Ovary (tissue), 9 donors: ENCODE results near the gene LRFN2. TPM values are rescaled to one million over a fixed set of nuclear protein-coding genes. Genes with fewer than 3 reads are reported as not detected.

ENCODE experiments used
- DNase-seq, 5 donors: peaks; one replicate each; pipeline ENCODE4 v3.0.0-alpha.2; 2019 to 2020
- H3K27ac ChIP-seq, 2 donors: fragments of 200-600 bp; one replicate each; pipeline versions ENCODE4 v1.5.1 to v1.8.0; 2019 to 2022
- H3K27me3 ChIP-seq: fragments of 200-600 bp; one replicate; pipeline ENCODE4 v1.8.0; 2022
- H3K36me3 ChIP-seq: fragments of 200-600 bp; sonication (generic); one replicate; pipeline ENCODE4 v1.5.1; 2019
- H3K4me1 ChIP-seq: one replicate; pipeline ENCODE4 v1.8.1; 2013; ENCODE audit warnings: mild to moderate bottlenecking, moderate library complexity; ENCODE audit not compliant: insufficient read depth
- H3K4me3 ChIP-seq: fragments of 200-600 bp; sonication (generic); one replicate; pipeline ENCODE4 v1.5.1; 2017
- H3K9me3 ChIP-seq, 2 donors: fragments of 200-600 bp in 1 of 2; sonication (generic) in 1 of 2; one replicate each; pipeline versions ENCODE4 v1.5.1 to v1.8.1; 2013 to 2019; ENCODE audit warnings: mild to moderate bottlenecking in 1 of 2, moderate library complexity in 1 of 2
- EP300 ChIP-seq: sonication (generic); formaldehyde crosslinking; IDR thresholded peaks from one replicate; pipeline ENCODE4 v1.6.1; 2017; ENCODE audit warnings: antibody characterized with exemption
- POLR2A ChIP-seq: fragments of 450-650 bp; IDR thresholded peaks from one replicate; pipeline ENCODE4 v1.6.1; 2017; ENCODE audit warnings: antibody characterized with exemption, mild to moderate bottlenecking, moderate library complexity
- WGBS, 3 donors: extraction: QIAGEN DNeasy Blood & Tissue Kit in 1 of 3; methylation state at CpG; one replicate each; pipeline versions ENCODE4 v1.1.5 to v1.1.7; 2013 to 2017; 5-methylcytosine and 5-hydroxymethylcytosine counted together
- intact Hi-C, 4 donors: fragments of 100-400 bp; cut with DNase I; formaldehyde crosslinking; loops; one replicate each; pipeline versions ENCODE4 v1.11.0 to v1.15.1; 2022 to 2023
- polyA plus RNA-seq, 2 donors: library from polyadenylated mRNA; stranded (reverse); fragments of 200-250 nt in 1 of 2; fragments of 350-450 nt in 1 of 2; fragmentation: Illumina TruSeq in 1 of 2; extraction: RNeasy Lipid Tissue Mini Kit (QIAGEN cat#74804) in 1 of 2; gene quantifications; one replicate each; pipeline ENCODE4 v1.2.3, GENCODE V29; 2013 to 2014
- total RNA-seq, 7 donors: library from RNA; depleted of rRNA in 2 of 7; stranded (reverse); fragments of >200 nt in 2 of 7; fragmentation: NEBNext Ultra II Directional in 3 of 7; extraction: Animal tissue kit (Norgen Biotek cat#: 25700) in 3 of 7; gene quantifications; one replicate each; pipeline versions ENCODE4 v1.1.0 to v1.2.4, GENCODE V29; 2016 to 2023
- TF ChIP-seq, protein P1 (sequence below), 3 donors: fragments of 450-650 bp in 2 of 3; fragments of 200-600 bp in 1 of 3; IDR thresholded peaks; one replicate each; pipeline versions ENCODE4 v1.5.1 to v1.8.0; 2016 to 2022; ENCODE audit warnings: antibody characterized with exemption in 3 of 3, mild to moderate bottlenecking in 1 of 3
- donor health status: DM: no; HTN: no; CAD: no; lungs with moderate emphysema.
- donor health status: DM: no; HTN: no; CAD: no.
- donor health status: Bipolar disorder and iron deficiency.
- donor health status: DM: yes; HTN: yes; CAD: no.
- donor health status: DM: no; HTN: no; CAD: no.
- donor health status: DM: yes; HTN: yes; CAD: no.

Gene LRFN2
- total and polyA plus RNA-seq, 9 donors: 0.10 to 2.2 (median 0.66) TPM

DNA sequence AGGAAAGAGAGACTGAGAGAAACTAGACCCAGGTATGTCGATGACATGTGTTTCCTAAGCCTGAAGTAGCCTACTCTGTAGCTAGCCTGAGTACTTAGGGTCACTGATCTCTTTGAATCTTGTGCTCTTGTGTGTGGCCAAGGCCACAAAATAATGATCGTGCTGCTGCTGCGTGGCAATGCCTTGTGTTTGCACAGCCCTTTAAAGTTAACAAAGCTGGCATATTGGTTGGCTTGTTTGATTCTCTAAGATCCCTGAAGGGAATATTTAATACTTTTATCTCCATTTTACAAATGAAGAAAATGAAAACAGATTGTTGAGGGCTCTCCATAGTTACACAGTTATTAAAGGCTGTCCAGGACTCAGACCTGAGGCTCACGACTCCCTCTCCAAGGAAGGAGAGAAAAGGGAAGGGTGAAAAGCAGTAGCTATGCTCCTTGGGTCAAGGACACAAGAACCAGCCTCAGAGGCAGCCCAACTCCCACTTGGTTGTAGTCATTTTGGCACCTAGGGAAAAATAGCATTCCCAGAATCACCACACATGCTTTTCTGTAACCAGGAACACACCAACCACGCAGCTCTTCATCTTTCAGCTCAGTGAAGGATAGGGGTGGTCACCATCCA is 130.7 kb downstream of the LRFN2 start:
- no peak overlapping the region for H3K27ac ChIP-seq
- intact Hi-C loops: no loop called here
- H3K4me1 ChIP-seq: peaks cover 3% of the 10 kb centered on the region
- no peaks in the 10 kb centered on the region for H3K27me3 ChIP-seq
- no peaks in the 10 kb centered on the region for H3K9me3 ChIP-seq
- WGBS, 3 donors: 46 to 63% (median 54%) methylated on average over 5 of the region's 5 CpGs
- H3K4me3 ChIP-seq: no peak overlapping the region
- no peaks in the 10 kb centered on the region for H3K36me3 ChIP-seq
- TF ChIP-seq, protein P1, sequence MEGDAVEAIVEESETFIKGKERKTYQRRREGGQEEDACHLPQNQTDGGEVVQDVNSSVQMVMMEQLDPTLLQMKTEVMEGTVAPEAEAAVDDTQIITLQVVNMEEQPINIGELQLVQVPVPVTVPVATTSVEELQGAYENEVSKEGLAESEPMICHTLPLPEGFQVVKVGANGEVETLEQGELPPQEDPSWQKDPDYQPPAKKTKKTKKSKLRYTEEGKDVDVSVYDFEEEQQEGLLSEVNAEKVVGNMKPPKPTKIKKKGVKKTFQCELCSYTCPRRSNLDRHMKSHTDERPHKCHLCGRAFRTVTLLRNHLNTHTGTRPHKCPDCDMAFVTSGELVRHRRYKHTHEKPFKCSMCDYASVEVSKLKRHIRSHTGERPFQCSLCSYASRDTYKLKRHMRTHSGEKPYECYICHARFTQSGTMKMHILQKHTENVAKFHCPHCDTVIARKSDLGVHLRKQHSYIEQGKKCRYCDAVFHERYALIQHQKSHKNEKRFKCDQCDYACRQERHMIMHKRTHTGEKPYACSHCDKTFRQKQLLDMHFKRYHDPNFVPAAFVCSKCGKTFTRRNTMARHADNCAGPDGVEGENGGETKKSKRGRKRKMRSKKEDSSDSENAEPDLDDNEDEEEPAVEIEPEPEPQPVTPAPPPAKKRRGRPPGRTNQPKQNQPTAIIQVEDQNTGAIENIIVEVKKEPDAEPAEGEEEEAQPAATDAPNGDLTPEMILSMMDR (IDR thresholded peaks at IDR 0.05): no peak
- TF ChIP-seq POLR2A: no peak
- no peak for TF ChIP-seq EP300
- DNase-seq: no peak

DNA sequence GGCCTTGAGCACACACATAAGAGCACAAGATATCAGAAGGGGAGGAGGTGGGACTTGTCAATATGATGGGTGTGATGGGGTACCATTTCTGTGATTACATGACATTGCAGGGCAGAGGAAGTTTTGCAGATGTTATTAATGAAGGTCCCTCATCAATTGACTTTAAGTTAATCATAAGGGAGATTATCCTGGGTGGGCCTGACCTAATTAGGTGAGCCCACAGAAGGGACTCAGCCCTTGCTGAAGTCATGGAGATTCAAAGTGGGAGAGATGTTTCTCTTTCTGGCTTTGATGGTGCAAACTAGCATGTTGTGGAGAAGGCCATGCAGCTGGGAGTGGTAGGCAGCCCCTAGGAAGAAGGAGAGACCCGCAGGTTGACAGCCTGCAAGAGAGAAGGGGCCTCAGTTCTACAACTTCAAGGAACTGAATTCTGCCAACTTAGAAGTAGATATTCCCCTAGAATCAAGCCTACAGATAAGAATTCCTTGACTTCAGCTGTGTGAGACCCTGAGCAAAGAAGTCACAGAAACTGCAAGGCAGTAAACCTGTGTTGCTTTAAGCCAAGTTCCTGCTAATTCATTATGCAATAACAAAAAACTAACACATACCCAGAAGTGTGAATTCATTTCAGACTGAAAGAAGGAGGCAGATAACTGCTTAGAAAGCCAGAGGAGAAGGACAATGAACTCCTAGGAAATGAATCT is 131.3 kb downstream of the LRFN2 start:
- Histone ChIP-seq H3K4me1 (peaks cover 3% of the 10 kb centered on the region), H3K36me3 (no peaks in the 10 kb centered on the region), H3K27ac (no peak overlapping the region), H3K4me3 (no peak overlapping the region), H3K27me3 (no peaks in the 10 kb centered on the region), H3K9me3 (no peaks in the 10 kb centered on the region)
- TF ChIP-seq EP300: no peak
- no peak for TF ChIP-seq POLR2A
- TF ChIP-seq, protein P1 (IDR thresholded peaks at IDR 0.05): no peak
- WGBS, 3 donors: 90 to 100% (median 100%) methylated on average over 1 of the region's 1 CpG
- DNase-seq: no peak
- intact Hi-C loops: no loop called here

DNA sequence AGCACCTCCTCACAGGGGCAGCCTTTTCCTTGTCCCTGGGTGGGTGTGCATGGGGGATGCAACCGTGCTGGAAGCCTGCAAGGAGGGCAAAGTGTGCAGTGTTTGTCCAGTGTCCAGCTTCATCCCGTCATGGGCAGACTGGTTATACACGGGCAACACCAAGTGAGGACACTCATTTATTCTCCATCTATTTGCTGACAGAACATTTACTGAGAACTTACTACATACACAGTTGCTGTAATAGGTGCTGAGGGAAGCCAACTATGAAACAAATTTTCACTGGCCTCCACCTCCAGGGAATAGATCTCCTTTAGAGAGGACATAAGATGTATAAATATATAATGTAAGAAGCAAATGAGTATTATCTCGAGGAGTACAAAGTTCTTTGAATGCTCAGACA is 136.7 kb downstream of the LRFN2 start:
- Histone ChIP-seq H3K4me3 (no peak overlapping the region), H3K4me1 (no peaks in the 10 kb centered on the region), H3K27ac (no peak overlapping the region), H3K9me3 (no peaks in the 10 kb centered on the region), H3K36me3 (no peaks in the 10 kb centered on the region), H3K27me3 (no peaks in the 10 kb centered on the region)
- intact Hi-C loops: no loop called here
- TF ChIP-seq EP300 (no peak), POLR2A (no peak)
- TF ChIP-seq, protein P1 (IDR thresholded peaks at IDR 0.05): no peak
- no peak for DNase-seq
- WGBS, 3 donors: 68 to 77% (median 69%) methylated on average over 4 of the region's 4 CpGs

DNA sequence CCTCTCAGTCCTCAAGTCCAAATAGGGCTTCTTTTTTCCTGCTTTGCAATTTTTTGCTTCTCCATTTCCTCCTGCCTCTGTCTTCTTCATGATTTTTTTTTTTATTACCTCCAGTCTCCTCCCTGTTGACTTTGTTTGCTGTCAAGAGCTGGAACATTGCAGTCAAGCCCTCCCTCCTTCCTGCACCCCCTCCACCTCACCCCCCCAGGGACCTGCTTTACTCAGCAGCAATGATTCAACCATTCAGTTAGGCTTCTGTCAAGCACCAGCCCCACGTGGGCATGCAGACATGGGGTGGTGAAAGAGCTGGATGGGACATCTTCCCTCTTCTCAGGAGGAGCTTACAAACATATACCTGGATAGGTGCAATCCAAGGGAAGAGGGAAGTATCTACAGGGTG is 142.4 kb downstream of the LRFN2 start:
- DNase-seq: no peak
- Histone ChIP-seq H3K9me3 (no peaks in the 10 kb centered on the region), H3K4me3 (no peak overlapping the region), H3K4me1 (no peaks in the 10 kb centered on the region), H3K36me3 (no peaks in the 10 kb centered on the region), H3K27ac (no peak overlapping the region), H3K27me3 (no peaks in the 10 kb centered on the region)
- TF ChIP-seq, protein P1 (IDR thresholded peaks at IDR 0.05): no peak
- TF ChIP-seq POLR2A (no peak), EP300 (no peak)
- intact Hi-C loops: no loop called here
- 22 to 38% (median 37%) methylated on average over 1 of the region's 1 CpG for WGBS, 3 donors
